GM19238 (cell line): ENCODE measurements around the gene TNS1.

Experiments used
- DNase-seq: peaks from one replicate; pipeline ENCODE4 v3.0.0; 2011; ENCODE audit warnings: low spot score; ENCODE audit not compliant: insufficient read length

The TNS1 gene

DNA sequence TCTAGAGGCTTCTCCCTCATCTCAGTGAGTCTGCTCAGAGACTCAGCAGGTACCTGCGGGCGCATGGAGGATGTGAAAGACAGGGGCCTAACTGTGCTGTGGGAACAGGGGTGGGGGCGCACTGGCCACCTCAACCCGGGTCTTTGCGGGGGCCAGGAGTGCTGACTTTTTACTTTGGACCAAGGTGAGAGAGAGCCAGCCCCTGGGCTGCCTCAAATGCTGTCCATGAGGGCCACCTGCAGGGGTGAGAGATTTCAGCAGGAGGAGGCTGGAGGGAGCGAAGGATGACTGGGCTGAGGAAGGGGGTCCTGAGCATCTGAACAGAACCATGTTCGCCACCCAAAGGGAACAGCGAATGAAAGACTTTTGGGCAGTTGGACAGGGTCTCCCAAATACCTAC lies 129.4 kb downstream of the TNS1 start:
- no peak for DNase-seq

DNA sequence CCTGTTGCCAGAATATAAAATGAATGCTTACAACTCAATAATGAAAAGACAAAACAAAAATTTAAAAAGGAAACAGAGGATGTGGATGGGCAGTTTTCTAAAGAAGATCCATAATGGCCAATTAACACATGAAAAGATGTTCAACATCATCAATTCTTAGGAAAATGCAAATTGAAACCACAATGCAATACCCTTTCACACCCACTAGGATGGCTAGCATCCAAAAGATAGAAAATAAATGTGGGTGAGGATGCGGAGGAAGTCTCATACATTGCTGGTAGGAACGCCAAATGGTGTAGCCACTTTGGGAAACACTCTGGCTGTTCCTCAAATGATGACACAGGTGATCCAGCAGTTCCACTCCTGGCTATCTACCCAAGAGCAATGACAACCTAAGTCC lies 130.5 kb downstream of the TNS1 start:
- DNase-seq, result no peak

- no peak for DNase-seq
These were observed 132.2 kb downstream of the TNS1 start for GRCh38 chr2:217870528-217871011.

- DNase-seq, result no peak
These were observed 133.9 kb downstream of the TNS1 start for GRCh38 chr2:217868911-217869334.

GRCh38 chr2:217868265-217868892 lies 134.4 kb downstream of the TNS1 start:
- no peak for DNase-seq

GRCh38 chr2:217866457-217866856 lies 136.3 kb downstream of the TNS1 start:
- DNase-seq, result no peak

DNA sequence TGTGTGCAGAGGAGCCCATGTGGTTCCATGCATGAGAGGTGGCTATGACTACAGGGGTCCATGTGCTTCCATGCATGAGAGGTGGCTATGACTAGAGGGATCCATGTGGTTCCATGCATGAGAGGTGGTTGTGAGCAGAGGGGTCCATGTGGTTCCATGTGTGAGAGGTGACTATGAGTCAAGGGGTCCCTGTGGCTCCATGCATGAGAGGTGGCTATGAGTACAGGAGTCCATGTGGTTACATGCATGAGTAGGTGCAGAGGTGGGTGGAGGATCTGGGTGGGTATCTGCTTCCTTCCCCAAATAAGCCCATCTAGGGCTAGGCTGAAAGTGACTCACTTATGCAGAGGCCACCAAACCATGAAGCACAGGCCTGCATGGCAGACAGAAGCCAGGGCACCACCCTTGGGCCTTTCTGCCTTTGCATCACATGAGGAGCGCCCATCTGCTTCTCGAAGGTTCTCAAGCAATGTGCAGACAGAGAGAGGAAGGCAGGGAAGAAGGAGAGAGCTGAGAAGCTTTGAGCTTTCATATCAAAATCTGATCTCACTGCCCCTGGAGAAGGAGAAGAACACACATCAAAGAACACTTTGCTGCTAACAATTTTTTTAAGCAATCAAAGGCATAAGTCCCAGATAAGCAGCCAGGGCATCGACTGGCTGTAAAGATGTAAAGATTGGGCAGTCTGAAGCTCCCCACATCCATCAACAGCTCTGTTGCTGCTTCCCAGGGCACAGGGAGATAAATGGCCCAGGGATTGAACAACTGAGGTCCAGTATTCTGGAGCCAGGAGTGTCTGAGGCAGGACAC lies 137.6 kb downstream of the TNS1 start:
- DNase-seq, result no peak

DNA sequence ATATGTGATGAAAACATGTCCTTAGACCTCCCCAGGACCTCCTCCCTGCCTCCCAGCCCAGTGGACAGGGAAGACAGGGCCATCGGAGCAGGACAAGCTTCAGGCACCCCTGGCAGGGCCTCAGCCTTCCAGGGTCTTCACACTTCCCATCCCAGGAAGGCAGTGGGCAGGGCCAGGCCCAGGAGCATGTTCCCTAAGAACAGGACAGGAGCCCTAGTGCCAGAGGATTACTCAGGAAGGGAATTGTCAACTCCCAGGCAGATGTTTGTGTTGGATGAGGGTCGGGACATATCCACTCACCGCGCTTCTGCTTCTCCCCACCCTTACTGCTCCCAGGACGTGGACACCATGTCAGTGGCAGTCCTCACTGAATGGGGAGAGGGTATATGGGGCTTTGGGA lies 138.9 kb downstream of the TNS1 start:
- no peak for DNase-seq

DNA sequence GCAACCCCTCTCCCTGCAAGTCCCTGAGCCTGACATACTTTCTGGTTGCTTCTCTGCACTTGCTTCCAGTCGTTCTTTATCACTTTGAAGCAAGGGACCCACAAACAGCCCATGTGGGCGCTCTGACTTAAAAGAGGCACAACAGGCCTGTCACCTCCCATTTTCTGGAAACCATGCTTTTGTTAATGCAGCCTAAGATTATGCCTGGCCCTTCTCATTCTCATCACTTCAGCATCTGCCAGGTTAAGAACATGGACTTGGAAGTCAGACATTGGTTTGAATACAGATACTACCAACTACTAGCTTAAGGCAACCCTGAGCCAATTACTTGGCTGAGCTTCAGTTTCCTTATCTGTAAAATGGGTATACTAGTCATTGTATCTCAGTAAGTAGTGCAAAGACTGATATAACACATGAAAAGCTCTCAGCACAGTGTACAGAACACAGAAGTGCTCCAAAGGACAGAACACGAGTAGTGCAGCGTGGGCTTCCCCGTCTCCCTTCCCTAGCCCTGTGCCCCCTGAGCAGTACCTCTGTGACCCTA lies 141.4 kb downstream of the TNS1 start:
- no peak for DNase-seq

DNA sequence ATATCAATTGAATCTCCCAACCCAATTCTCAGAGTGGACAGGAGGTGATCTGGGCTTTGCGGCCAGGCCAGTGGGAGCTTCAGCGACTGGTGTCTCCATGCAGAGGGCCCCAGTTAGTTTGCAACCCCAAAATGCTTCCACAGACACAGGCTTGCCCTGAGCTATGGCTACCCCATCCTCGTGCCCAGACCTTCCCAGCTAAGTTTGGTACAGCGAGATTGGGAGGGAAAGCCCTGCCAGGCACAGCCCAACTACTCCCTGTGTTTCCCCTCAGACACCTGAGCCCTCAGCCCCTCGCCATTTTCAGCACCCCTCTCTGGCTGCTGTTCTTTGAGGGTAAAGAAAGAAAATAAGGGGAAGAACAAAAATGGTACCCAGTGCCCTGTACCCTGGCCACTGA lies 142.9 kb downstream of the TNS1 start:
- DNase-seq, result no peak

- DNase-seq, result no peak
These were observed 144.0 kb downstream of the TNS1 start for GRCh38 chr2:217858519-217859491.

DNA sequence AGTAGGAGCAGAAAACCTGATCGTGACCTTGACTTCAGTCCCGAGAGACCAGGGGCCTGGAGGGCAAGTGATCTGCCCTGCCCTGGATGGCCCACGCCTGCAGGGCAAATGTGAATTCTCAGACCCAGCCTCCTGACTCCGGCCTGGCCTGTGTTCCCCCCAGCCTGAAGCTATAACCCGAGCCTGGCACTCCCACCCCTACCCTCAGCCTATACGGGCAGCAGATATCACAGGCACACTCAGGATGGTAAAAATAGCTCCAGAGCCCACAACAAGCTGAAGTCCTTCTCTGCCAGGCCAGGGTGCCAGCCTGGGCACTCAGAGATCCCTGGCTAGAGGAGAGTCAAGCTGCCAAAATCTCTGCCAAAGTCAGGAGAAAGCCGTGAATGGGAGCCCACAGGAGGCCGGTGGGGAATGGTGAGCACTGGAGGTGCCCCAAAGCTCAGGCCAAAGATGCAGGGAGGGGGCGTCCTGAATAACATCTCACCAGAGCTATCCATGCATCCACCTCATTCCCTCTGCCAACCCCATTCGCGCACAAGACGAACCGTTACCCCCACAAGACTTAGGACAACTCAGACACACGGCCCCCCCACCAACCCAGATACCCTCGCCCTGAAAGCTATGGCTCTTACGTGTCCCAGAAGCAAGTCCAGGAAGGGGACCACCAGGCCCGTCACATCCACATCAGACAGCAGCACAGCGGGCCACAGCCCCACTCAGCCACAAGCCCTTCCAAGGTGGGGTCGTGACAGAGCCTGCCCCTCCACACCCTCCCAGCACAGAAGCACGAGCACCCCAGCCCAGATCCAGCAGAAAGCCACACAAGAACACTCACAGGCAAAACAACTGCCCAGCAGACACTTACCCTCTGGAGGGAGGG lies 144.9 kb downstream of the TNS1 start:
- no peak for DNase-seq

GRCh38 chr2:217856871-217857270 lies 145.9 kb downstream of the TNS1 start:
- no peak for DNase-seq

DNA sequence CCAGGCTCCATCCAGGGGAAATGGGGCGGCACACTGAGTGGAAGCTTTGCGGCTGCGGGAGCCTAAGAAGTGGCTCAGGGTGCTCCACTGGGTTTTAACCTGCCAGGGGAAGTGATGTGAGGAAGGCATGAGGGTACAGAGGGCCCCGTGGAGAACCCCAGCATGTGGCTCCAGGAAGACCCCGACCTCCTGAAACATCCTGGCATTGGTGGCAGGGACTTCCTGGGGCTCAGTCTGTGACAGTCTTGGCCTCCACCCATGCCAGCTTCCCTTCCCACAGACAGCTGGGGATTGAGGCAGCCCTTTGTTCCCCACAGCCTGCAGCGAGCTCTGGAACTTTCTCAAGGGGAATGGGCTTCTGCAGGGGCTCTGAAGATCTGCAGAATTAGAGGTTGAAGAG lies 146.6 kb downstream of the TNS1 start:
- no peak for DNase-seq

GRCh38 chr2:217854684-217855420 lies 147.9 kb downstream of the TNS1 start:
- no peak for DNase-seq

DNA sequence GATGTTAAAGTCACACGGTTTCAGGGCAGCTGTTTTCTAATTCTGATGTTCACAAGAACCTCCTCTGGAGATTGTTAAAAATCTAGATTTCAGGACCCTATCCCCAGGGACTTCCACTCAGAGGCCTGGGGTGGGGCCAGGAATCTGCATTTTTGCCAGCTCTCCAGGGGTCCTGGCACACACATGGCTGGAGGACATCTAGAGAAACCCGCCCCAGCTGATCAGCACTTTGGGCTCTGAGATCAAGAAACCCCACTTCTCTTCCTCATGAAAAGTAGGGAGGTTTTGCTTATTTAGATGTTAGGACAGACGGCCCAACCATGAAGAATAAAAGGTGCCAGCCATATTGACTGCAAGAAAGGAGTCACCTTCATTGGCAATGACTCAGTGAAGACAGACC lies 148.8 kb downstream of the TNS1 start:
- DNase-seq, result no peak

- no peak for DNase-seq
These were observed 149.4 kb downstream of the TNS1 start for GRCh38 chr2:217853301-217853881.

DNA sequence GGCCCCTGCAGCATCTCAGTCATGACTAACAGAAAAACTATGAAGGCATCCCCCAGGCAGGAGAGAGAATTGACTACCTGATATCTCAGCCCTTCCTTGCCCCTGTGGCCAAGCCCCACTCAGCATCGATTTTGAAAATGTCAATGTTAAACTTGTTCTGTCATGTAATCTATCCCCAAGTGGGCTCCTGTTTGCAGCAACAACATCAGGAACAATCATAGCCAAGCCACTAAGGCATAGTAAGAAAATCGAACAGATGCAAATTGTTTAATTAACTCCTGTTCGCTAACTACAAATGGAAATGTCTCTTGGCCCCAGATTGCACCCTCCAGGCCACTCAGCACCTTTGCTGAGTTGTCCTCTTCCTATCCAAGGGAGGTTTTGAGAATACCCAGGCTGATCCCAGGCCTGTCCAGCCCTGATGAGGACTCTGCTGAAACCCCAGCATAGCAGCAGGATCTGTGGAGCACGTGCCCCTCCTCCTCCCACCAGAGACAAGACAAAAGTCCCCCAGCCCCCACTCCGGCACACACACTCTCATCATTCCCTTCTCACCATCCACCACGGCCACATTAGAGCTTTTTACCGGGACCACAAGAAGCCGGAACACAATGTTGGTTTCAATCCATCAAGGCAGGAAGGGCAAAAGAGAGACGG lies 150.1 kb downstream of the TNS1 start:
- no peak for DNase-seq
